Lower leg skin (tissue), 3 donors: Measurements from ENCODE around the gene PTPN2.

ENCODE experiments used
- CTCF ChIP-seq, 3 donors: fragments of 450-650 bp; IDR thresholded peaks; one replicate each; pipeline ENCODE4 v1.5.1; 2016; ENCODE audit warnings: antibody characterized with exemption in 3 of 3, mild to moderate bottlenecking in 3 of 3, moderate library complexity in 2 of 3
- POLR2A ChIP-seq, 2 donors: fragments of 450-650 bp; IDR thresholded peaks; one replicate each; pipeline ENCODE4 v1.6.1; 2016 to 2017; ENCODE audit warnings: antibody characterized with exemption in 2 of 2, mild to moderate bottlenecking in 1 of 2, moderate library complexity in 1 of 2

- no peak for TF ChIP-seq CTCF (IDR thresholded peaks at IDR 0.05)
- TF ChIP-seq POLR2A (IDR thresholded peaks at IDR 0.05) = no peak
Observed at GRCh38 chr18:12825230-12825629, 58.8 kb downstream of the PTPN2 start.
